Lower leg skin (tissue), 3 donors: Measurements from ENCODE around the gene GMCL2.

ENCODE experiments used
- CTCF ChIP-seq, 3 donors: fragments of 450-650 bp; IDR thresholded peaks; one replicate each; pipeline ENCODE4 v1.5.1; 2016; ENCODE audit warnings: antibody characterized with exemption in 3 of 3, mild to moderate bottlenecking in 3 of 3, moderate library complexity in 2 of 3
- POLR2A ChIP-seq, 2 donors: fragments of 450-650 bp; IDR thresholded peaks; one replicate each; pipeline ENCODE4 v1.6.1; 2016 to 2017; ENCODE audit warnings: antibody characterized with exemption in 2 of 2, mild to moderate bottlenecking in 1 of 2, moderate library complexity in 1 of 2

GRCh38 chr5:178214160-178214803 is 27.1 kb upstream of the GMCL2 start:
- no peak for TF ChIP-seq CTCF (IDR thresholded peaks at IDR 0.05)
- TF ChIP-seq POLR2A (IDR thresholded peaks at IDR 0.05): no peak
